ENCODE measurements around the gene TMEM38A.
A peak's percentile ranks its signal among the peaks of the same experiment; 100 is the strongest.
"Not testable (repeated sequence)": the region's sequence is repeated elsewhere in the genome, so short reads cannot be mapped to it uniquely, and the experiment has no call there.

TMEM38A gene

GRCh38 chr19:16678498-16678897 is 17.6 kb downstream of the TMEM38A start:
- DNase-seq = no peak

- DNase-seq = no peak
Measured at GRCh38 chr19:16679811-16680210, 18.9 kb downstream of the TMEM38A start.

- no peak for DNase-seq
Measured at GRCh38 chr19:16682539-16682938, 21.6 kb downstream of the TMEM38A start.

- no peak for DNase-seq
Measured at GRCh38 chr19:16684216-16684615, 23.3 kb downstream of the TMEM38A start.

- no peak for DNase-seq
Measured at GRCh38 chr19:16688084-16688483, 27.1 kb downstream of the TMEM38A start.

- peak; percentile 27 for DNase-seq
Measured at GRCh38 chr19:16698914-16699313, 38.0 kb downstream of the TMEM38A start.

- peak; percentile 28 for DNase-seq
Measured at GRCh38 chr19:16702123-16702522, 41.2 kb downstream of the TMEM38A start.

- no peak for DNase-seq
Measured at GRCh38 chr19:16703677-16704076, 42.7 kb downstream of the TMEM38A start.

- not testable (repeated sequence) for DNase-seq
Measured at GRCh38 chr19:16710870-16711269, 49.9 kb downstream of the TMEM38A start.

GRCh38 chr19:16712295-16712694 is 51.4 kb downstream of the TMEM38A start:
- not testable (repeated sequence) for DNase-seq

- peak; percentile 42 for DNase-seq
Measured at GRCh38 chr19:16714702-16715287, 53.9 kb downstream of the TMEM38A start.

GRCh38 chr19:16715611-16716010 is 54.7 kb downstream of the TMEM38A start:
- DNase-seq = no peak

- DNase-seq = no peak
Measured at GRCh38 chr19:16721051-16721450, 60.1 kb downstream of the TMEM38A start.

GRCh38 chr19:16722591-16722990 is 61.7 kb downstream of the TMEM38A start:
- no peak for DNase-seq

GRCh38 chr19:16726916-16727315 is 66.0 kb downstream of the TMEM38A start:
- no peak for DNase-seq

GRCh38 chr19:16735650-16736266 is 74.8 kb downstream of the TMEM38A start:
- not testable (repeated sequence) for DNase-seq

GRCh38 chr19:16736709-16737108 is 75.8 kb downstream of the TMEM38A start:
- no peak for DNase-seq

GRCh38 chr19:16737911-16738310 is 77.0 kb downstream of the TMEM38A start:
- no peak for DNase-seq

GRCh38 chr19:16739546-16739945 is 78.6 kb downstream of the TMEM38A start:
- DNase-seq = no peak
